K562 (cell line): Measurements from ENCODE around the gene BTAF1. TPM values are rescaled to one million over a fixed set of nuclear protein-coding genes. Genes with fewer than 3 reads are reported as not detected.

Experiments
- BRF1 ChIP-seq: IDR thresholded peaks from 3 replicates; pipeline ENCODE4 v1.6.1; 2011; ENCODE audit warnings: borderline replicate concordance, mild to moderate bottlenecking; ENCODE audit not compliant: insufficient read length; ENCODE audit errors: extremely low read depth
- CBFA2T3 ChIP-seq: fragments of 450-650 bp; IDR thresholded peaks from 2 replicates; pipeline ENCODE4 v1.6.1; 2017
- CREBBP ChIP-seq: IDR thresholded peaks from one replicate; pipeline ENCODE4 v1.6.1; 2012; ENCODE audit warnings: low read depth, mild to moderate bottlenecking, control low read depth, inconsistent platforms, low read length
- DACH1 ChIP-seq: fragments of 450-650 bp; IDR thresholded peaks from 2 replicates; pipeline ENCODE4 v1.6.1; 2018; ENCODE audit not compliant: partially characterized antibody
- KLF10 ChIP-seq: fragments of 250-450 bp; sonication (Bioruptor Pico); IDR thresholded peaks from 2 replicates; pipeline ENCODE4 v1.6.1; 2021; ENCODE audit warnings: matching md5 sums
- MAZ ChIP-seq, 2 experiments: fragments of 450-650 bp in 1 of 2; sonication (generic) in 1 of 2; formaldehyde crosslinking; IDR thresholded peaks in 1 of 2; conservative IDR thresholded peaks in 1 of 2; 2 replicates each; pipeline versions ENCODE4 v1.4.0 to v1.5.0; 2020; ENCODE audit warnings: mild to moderate bottlenecking in 1 of 2, missing genetic modification reagents in 1 of 2
- PREB ChIP-seq: sonication (generic); formaldehyde crosslinking; IDR thresholded peaks from 2 replicates; pipeline ENCODE4 v1.8.1; 2023; ENCODE audit warnings: mild to moderate bottlenecking, missing genetic modification reagents
- TBL1XR1 ChIP-seq, 2 experiments: IDR thresholded peaks; 2 replicates each; pipeline ENCODE4 v1.6.1; 2012; ENCODE audit warnings: improper control_type of control experiment in 2 of 2, low read length in 2 of 2, mild to moderate bottlenecking in 1 of 2
- TGIF2 ChIP-seq: sonication (generic); formaldehyde crosslinking; IDR thresholded peaks from 2 replicates; pipeline ENCODE4 v1.8.1; 2022; ENCODE audit warnings: mild to moderate bottlenecking, missing genetic modification reagents, moderate library complexity
- TRIM28 ChIP-seq: fragments of 450-650 bp; IDR thresholded peaks from 2 replicates; pipeline ENCODE4 v1.6.1; 2017
- ZNF445 ChIP-seq: fragments of 250-450 bp; sonication (Bioruptor Pico); IDR thresholded peaks from 2 replicates; pipeline ENCODE4 v1.4.0; 2020; ENCODE audit warnings: low read depth, mild to moderate bottlenecking, moderate library complexity
- ZNF551 ChIP-seq: fragments of 250-450 bp; sonication (Bioruptor Pico); IDR thresholded peaks from 2 replicates; pipeline ENCODE4 v1.5.0; 2021; ENCODE audit warnings: mild to moderate bottlenecking, moderate library complexity
- polyA plus RNA-seq, 8 experiments: library from polyadenylated mRNA; depleted of rRNA in 4 of 8; stranded (reverse) in 5 of 8; unstranded in 3 of 8; fragments of >200 nt; fragmentation: Nextera tagmentation in 2 of 8; fragmentation: Illumina TruSeq in 1 of 8; extraction: Ambion mirVana in 2 of 8; extraction: Trizol in 1 of 8; gene quantifications; 2 replicates each; pipeline versions ENCODE4 v1.2.1 to v1.2.3, GENCODE V29; 2011 to 2014; ENCODE audit warnings: inconsistent platforms in 1 of 8, missing spikeins in 1 of 8
- total RNA-seq, 7 experiments: library from RNA; depleted of rRNA in 6 of 7; stranded (reverse); fragments of >200 nt in 6 of 7; fragmentation: Illumina TruSeq in 2 of 7; extraction: Trizol in 2 of 7; gene quantifications; 2 replicates each; pipeline versions ENCODE4 v1.2.1 to v1.2.3, GENCODE V29; 2011 to 2021; ENCODE audit warnings: low replicate concordance in 1 of 7
- TF ChIP-seq, protein P1 (sequence below): sonication (generic); formaldehyde crosslinking; IDR thresholded peaks from 2 replicates; pipeline ENCODE4 v1.9.0; 2022; ENCODE audit warnings: mild to moderate bottlenecking, missing genetic modification reagents
- TF ChIP-seq, protein P2 (sequence below): fragments of 200-800 bp; sonication (Bioruptor generic); IDR thresholded peaks from 2 replicates; pipeline ENCODE4 v1.6.1; 2017; ENCODE audit warnings: missing genetic modification characterization, missing compliant biosample characterization
- TF ChIP-seq, protein P3 (sequence below), 2 experiments: IDR thresholded peaks in 1 of 2; conservative IDR thresholded peaks in 1 of 2; 2 replicates each; pipeline ENCODE4 v1.6.1; 2016; ENCODE audit warnings: low read depth in 2 of 2, mild to moderate bottlenecking in 1 of 2, missing compliant biosample characterization in 1 of 2, missing genetic modification characterization in 1 of 2, moderate library complexity in 1 of 2

Gene BTAF1
- total and polyA plus RNA-seq, 9 of the 15 experiments (the other 6 are each of a cell fraction or from before 2014, with no cell fraction given), result 6.6 to 70.7 (median 30.5) TPM

DNA sequence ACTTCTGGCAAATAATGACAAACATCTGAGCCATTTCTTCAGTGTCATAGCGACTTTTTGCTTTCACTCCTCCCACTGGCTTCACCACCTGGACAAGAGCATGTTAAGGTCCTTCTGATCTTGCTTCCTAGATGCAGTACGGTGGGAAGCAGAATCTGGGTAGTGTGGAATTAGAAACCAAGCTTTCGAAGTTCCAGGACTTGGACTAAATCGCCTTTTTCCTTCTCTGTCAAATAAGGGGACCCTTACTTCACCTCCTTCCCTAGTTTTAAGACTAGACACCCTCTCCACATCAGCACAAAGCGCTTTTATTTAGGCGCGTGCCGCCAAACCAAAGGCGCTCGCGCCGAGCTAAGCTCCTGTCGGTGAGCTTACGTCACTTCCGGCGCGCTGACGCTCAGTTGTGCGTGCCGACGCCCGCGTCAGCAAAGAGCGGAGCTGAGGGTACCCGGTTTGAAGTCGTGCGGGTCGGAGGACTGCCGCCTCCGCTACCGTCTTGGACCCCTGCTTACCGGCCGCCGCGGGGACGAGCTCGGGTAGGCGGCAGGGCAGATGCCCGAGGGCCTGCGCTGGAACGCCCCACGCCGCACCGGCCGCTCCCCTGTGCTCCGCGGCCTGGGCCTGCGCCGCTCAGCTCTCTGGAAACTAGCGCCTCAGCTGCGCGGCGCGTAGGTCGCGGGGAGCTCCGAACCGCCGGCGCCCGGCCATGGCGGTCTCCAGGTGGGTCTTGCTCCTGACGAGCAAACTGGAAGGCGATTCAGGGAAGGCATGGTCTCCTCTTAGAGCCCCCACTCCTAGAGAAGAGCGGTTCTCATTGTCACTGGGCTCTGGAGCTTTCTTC lies at the start of gene BTAF1 (continued):
- TF ChIP-seq, protein P1, sequence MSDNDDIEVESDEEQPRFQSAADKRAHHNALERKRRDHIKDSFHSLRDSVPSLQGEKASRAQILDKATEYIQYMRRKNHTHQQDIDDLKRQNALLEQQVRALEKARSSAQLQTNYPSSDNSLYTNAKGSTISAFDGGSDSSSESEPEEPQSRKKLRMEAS (CRISPR knock-in tag), result peak; percentile 87
- peak; percentile 91; the same call in 1 of the 2 replicates for TF ChIP-seq TGIF2
- peak in 1 of 2 experiments; percentile 61; a peak in 1 of 4 replicates for TF ChIP-seq TBL1XR1 (IDR thresholded peaks at IDR 0.05; ENCODE audit: low read length in 2 of 2)
- no peak for TF ChIP-seq DACH1
- no peak; the same call in 1 of the 2 replicates for TF ChIP-seq CBFA2T3
- peak; percentile 71 to 75; a peak in 3 of 4 replicates for TF ChIP-seq MAZ (CRISPR knock-in tag; conservative IDR thresholded peaks at IDR 0.05 in 1 of 2, IDR thresholded peaks at IDR 0.05 in 1 of 2)
- TF ChIP-seq, protein P2, sequence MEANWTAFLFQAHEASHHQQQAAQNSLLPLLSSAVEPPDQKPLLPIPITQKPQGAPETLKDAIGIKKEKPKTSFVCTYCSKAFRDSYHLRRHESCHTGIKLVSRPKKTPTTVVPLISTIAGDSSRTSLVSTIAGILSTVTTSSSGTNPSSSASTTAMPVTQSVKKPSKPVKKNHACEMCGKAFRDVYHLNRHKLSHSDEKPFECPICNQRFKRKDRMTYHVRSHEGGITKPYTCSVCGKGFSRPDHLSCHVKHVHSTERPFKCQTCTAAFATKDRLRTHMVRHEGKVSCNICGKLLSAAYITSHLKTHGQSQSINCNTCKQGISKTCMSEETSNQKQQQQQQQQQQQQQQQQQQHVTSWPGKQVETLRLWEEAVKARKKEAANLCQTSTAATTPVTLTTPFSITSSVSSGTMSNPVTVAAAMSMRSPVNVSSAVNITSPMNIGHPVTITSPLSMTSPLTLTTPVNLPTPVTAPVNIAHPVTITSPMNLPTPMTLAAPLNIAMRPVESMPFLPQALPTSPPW (CRISPR knock-in tag), result peak; percentile 9; the same call in 1 of the 2 replicates
- TF ChIP-seq ZNF445, result no peak
- TF ChIP-seq KLF10 (CRISPR knock-in tag), result no peak
- TF ChIP-seq CREBBP, result no peak
- TF ChIP-seq, protein P3, sequence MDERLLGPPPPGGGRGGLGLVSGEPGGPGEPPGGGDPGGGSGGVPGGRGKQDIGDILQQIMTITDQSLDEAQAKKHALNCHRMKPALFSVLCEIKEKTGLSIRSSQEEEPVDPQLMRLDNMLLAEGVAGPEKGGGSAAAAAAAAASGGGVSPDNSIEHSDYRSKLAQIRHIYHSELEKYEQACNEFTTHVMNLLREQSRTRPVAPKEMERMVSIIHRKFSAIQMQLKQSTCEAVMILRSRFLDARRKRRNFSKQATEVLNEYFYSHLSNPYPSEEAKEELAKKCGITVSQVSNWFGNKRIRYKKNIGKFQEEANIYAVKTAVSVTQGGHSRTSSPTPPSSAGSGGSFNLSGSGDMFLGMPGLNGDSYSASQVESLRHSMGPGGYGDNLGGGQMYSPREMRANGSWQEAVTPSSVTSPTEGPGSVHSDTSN (CRISPR knock-in tag; IDR thresholded peaks at IDR 0.05; ENCODE audit: low read depth), result no peak
- TF ChIP-seq, protein P3 (tag; conservative IDR thresholded peaks at IDR 0.05; ENCODE audit: low read depth), result no peak
- TF ChIP-seq ZNF551 (CRISPR knock-in tag), result no peak
- no peak for TF ChIP-seq PREB
- TF ChIP-seq BRF1, result no peak
- TF ChIP-seq TRIM28, result no peak
